HG02981 (cell line): ENCODE results near the gene RHBDL1.
"Not testable (repeated sequence)": the region's sequence is repeated elsewhere in the genome, so short reads cannot be mapped to it uniquely, and the experiment has no call there.

Experiments used
- ATAC-seq: cut with Tn5 transposase; IDR thresholded peaks from one replicate; pipeline ENCODE4 v1.9.1; 2021; ENCODE audit warnings: mild to moderate bottlenecking, moderate library complexity; ENCODE audit not compliant: unreplicated experiment

The RHBDL1 gene

DNA sequence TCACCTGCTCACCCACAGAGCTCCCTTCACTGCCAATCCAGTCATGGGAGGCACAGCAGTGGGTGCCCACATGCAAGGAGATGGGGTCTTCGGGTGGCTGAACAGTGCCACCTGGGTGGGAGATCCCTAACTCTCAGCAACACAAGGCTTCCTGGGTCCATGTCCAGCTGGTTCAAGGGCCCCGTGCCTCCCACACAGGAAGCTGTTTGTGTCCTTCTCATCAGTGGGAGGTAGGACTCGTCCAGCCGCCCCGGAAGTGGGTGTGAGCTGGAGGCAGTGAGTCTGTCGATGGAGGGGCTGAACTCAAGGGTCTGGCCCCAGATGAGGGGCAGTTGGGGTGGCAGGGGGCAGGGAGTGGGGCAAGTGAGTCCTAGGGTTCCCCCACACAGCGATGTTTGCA, 28.6 kb downstream of the RHBDL1 start:
- ATAC-seq = no peak

DNA sequence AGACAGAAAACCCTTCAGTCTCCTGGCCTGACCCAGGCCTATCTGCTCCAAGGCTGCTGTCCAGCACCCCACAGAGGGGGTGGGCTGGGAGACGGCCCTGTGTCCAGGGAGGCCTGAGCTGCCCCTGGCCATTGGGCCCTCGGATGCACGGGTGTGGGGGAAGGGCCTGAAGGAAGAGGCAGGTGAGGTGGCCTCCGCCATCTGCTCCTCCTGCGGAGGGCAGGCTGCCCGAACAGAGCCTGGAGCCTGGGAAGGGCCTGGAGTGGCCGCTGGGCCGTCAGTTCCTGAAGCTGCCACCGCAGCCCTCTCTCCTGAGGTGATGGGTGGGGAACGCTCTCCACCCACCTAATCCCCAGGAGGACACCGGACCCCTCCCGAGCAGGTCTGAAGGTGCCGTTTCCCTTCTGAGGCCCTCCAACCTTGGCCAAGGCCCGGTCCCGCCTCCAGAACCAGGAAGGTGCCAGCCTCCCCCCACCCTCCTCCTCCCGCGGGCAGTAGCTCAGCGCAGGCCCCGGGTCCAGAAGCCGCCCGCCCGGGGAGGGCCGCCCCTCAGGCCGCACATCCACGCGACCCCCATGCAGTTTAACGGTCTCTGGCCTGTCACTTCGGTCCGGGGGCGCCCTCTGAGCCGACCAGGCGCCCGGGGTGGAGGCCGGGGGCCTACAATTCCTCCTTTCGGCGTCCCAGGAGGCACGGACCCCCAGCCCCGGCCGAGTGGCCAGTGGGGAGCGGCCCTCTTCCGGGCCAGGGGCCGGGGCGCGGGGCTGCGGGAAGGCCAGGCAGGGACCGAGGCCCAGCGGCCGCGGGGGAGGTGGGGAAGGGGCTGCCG, 29.3 kb downstream of the RHBDL1 start:
- ATAC-seq = no peak

DNA sequence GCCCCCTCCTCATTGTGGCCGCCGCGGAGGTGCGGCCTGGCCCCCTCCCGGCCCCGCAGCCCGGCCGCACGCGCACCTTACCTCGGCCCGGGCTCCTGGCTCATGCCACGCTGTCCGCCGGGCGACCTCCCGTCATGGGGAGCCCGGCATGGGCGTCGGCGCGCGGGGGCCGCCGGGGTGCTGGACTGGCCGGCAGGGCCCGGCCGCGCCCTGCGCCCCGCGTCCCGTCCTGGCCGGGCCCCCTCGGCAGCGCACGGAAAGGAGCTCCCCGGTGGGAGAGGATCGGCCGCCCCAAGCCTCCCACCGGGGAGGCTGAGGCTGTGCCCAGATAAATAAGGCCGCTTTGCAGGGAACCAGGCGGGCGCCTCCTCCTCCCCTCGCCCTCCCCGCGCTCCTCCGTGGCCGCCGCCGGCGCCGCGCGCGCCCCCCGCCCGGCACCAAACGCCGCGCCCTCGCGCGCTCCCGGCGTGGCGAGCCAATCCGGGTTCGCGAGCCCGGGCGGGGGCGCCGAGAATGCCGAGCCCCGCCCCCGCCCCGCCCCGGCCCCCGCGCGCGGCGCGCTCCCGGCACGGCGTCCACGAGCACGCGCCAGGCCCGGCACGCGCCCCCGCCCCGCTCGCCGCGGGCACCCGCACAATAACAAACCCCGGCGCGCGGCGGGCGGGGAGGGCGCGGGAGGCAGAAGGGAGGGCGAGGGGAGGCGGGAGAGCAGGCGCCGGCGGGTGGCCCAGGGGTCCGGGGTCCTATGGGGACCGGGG, 30.1 kb downstream of the RHBDL1 start, which contains the start of gene FBXL16:
FBXL16 (minus strand) TSS at position 371 of the 758 bp plus-strand sequence. CDS start 8,396 bp downstream, outside the sequence.
- ATAC-seq = no peak

DNA sequence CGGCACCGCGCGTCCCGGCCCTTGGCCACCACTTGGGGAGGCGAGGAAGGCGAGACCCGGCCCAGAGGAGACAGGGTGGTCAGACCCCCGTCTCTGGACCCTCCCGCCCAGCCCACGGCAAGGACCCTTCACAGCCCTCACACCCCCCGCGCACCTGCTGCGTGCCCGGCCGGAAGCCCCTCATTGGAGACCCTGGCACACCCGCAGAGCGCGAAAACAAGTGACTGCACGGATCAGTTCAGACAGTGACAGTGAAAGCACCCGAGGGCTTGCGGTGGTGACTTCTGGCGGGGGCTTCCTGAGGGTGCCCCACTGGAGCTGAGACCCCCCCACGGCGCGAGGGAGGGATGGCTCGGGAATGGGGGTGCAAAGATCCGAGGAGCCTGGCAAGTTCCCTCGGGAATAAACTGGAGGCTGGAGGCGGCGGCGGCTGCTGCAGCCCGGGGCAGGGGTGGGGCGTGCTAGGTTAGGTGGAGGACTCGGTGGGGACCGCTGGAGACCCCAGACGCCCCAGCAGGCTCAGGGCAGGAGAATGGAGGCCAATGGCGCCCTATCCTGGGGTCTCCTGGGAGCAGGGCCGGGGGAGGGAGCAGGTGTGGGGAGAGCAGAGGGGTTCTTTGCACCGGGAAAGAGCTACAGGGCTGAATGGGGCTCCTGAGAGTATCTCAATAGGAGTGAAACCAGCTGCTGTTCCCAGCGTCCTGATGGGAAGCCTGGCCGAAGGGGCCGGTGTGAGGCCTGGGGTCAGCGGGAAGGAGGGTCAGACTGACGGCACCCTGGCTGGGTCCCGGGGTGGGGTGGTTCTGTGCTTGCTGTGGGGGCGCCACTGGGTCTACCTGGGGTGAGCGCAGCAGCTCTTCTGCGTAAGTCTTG, 31.0 kb downstream of the RHBDL1 start:
- no peak for ATAC-seq

DNA sequence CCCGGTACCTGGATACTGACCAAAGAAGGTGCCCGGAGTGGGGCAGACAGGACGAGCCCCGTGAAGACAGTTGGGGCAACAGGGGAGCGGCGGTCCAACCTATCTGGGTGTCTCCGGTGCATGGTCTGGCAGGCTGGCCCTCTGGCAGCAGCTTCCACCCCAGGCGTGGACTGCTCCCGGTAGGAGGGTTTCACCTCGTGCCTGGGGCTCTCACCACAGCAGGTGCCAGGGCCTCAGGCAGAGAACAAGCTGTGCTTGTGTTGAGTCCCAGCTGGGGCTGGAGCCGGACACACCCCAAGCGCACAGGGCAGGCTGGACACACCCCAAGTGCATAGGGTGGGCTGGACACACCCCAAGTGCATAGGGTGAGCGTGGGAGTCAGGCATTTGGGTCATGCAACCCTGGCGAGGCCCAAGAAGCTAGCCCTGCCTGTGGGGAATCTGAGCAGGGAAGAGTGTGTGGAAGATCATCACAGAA, 31.6 kb downstream of the RHBDL1 start:
- no peak for ATAC-seq

DNA sequence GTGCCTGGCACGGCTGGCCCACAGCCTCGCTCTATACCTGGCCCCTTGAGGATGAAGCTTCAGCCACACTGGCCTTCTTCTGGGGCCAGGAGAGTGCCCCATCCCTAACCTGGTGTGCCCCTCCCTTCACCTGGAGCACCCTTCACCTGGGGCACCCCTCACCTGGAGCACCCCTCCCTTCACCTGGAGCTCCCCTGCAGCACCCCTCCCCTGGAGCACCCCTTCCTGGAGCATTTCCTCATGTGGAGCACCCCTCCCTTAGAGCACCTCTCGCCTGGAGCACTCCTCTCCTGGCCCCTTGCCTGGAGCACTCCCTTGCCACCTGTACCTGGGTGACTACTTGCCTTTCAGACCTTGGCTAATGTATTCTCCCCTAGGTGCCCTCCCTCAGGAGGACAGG, 32.5 kb downstream of the RHBDL1 start:
- ATAC-seq = no peak

DNA sequence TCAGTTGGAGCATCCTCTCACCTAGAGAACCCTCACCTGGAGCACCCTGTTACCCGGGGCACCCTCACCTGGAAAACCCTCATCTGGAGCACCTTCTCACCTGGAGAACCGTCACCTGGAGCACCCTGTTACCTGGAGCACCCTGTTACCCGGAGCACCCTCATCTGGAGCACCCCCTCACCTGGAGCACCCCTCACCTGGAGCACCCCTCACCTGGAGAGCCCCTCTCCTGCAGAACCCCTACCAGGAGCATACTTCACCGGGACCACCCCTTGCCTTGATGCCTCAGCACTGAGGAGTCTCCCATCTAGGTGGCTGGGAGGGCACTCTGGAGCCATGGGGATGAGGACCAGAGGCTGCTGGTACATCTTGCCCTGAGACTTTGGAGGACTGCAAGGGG, 33.5 kb downstream of the RHBDL1 start:
- no peak for ATAC-seq

DNA sequence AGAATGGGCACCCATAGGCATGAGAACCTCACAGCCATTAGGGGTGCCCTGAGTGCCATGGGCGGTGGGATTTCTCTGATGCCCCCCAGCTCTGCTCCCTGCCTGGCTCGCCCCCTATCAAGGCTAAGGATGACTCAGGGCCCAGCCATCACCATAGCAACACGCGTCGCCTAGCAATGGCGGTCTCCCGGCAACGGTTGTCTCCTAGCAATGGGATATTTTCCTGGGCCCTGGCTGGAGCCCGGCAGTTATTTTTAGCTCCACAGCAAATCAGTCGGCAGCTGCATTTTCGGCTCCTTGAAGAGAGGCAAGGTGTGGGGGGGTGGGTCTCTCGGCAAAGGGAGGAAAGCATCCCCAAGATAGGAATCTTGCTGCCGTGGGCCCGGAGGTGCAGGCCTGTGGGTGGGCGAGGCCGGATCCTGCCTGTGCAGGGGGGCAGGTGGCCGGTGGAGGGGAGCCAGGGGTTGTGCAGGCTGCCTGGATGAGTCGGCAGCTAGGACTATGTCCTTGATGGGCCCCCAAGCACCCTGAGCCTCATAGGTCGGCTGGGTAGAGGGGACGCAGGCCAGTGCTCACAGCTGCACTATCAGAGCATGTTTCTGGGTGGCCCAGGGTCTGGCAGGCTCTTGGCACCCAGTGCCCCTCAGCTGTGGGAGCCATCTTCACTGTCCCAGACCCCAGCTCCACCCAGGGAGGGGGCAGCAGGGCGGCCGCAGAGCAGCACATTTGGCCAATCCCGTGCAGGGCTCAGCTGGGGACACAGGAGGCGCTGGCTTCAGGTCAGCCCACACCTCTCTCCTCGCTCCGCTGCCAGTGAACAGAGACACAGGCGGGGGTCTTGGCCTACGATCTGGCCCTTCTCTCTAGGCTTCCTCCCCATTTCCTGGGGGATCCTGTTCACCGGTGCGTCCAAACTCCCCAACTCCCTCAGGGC, 34.4 kb downstream of the RHBDL1 start:
- ATAC-seq = no peak

DNA sequence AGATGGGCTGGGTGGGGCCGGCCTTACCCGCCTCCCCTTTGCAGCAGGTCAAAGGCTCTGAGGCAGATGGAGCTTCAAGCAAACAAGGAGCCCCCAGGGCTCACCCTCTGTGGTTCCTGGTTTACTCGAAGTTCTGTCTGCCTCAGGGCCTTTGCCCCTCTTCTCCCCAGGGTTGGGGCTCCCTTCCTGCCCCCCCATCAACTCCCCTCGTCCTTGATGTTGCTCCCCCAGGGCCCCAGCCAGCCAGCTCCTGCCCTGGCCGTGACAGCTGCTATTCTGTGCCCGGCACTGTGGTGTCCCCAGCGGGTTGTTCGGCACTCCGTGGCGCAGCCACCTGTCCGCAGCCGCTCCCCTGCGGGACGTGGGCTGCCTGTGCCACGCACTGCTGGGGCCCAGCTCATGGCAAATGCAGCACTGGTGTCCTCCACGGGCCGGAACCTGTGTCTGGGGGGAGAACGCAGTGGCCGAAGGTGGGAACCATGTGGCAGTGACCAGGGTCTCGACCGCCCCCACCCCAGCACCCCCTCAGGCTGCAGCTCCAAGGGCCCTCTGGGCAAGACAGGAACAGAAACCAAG, 35.1 kb downstream of the RHBDL1 start:
- no peak for ATAC-seq

DNA sequence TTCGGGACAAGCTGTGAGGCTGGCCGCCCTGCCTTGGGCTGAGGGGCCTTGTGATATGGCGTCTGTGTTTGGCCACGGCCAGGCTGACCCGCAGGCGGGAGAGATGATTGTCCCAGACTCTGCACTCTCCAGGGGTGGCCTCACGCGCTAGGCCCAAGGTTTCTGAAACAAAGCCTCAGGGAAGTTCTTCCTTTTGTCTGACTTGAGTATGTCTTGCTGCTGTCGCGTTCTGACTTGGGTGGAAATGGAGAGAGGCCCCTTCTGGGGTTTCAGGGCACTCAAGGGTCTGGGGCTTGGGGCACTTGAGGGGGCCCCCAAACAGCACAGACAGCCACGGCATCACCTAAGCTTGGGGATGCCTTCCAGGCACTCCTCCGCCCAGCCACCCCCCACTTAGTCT, 35.6 kb downstream of the RHBDL1 start:
- ATAC-seq = no peak

DNA sequence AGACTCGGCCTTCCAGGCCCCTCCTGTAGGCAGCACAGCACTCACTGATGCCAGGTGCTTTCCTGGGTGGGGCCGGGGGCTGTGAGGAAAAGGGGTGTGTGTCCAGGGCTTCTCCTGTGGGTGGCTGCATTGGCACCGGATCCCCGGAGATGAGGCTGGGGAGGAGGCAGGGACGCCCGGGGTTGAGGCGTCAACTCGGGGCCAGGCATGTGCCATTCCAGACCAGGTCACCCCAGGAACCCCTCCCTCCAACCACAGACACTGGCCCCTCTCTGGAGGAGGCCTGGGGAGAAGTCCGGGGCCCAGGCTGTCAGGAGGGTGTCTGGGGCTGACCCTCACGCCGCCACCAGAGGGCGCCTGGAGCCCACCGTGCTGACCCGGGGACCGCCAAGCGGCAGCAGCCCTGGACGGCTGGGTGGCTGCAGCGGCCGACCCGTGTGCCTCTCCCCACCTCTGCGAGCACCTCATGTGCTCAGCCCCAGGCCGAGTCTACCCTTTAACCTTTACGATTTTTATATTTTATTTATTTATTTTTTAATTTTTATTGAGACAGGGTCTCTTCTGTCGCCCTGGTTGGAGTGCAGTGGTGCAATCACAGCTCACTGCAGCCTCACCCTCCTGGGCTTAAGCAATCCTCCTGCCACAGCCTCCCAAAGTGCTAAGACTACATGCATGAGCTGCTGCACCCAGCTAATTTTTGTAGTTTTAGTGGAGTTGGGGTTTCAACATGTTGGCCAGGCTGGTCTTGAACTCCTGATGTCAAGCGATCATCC, 36.3 kb downstream of the RHBDL1 start:
- no peak for ATAC-seq

DNA sequence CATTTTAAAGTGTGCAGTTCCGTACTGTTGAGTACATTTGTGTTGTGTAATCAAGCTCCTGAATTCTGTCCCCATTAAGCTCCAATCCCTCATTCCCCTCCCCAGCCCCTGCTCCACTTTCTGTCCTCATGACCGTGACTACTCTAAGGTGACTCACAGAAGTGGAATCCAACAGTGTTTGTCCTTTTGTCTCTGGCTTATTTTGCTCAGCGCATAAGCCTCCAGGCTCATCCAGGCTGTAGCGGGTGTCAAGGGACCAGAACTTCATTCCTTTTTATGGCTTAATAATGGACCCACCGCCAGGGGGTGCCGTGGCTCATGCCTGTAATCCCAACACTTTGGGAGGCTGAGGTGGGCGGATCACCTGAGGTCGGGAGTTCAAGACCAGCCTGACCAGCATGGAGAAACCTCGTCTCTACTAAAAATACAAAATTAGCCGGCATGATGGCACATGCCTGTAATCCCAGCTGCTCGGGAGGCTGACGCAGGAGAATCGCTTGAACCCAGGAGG, 37.3 kb downstream of the RHBDL1 start:
- ATAC-seq = not testable (repeated sequence)

DNA sequence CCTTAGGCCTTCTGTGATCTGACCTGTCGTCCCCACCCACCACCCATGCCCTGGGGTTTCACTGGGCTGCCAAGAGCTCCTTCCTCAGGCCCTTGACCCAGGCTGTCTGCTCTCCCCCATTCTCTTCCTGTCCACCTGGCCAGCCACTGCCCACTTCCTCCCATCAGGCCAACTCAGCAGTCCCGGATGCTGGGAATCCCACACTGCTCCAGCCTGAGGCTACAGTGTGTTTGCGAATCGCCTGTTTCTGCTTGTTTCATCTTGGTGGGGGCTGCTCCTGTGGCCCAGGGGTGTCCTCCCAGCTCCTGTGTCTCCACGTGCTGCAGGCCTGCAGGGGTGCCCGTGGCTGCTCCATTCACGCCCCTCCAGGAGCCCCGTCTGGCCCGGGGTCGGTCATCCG, 38.6 kb downstream of the RHBDL1 start:
- ATAC-seq = no peak

DNA sequence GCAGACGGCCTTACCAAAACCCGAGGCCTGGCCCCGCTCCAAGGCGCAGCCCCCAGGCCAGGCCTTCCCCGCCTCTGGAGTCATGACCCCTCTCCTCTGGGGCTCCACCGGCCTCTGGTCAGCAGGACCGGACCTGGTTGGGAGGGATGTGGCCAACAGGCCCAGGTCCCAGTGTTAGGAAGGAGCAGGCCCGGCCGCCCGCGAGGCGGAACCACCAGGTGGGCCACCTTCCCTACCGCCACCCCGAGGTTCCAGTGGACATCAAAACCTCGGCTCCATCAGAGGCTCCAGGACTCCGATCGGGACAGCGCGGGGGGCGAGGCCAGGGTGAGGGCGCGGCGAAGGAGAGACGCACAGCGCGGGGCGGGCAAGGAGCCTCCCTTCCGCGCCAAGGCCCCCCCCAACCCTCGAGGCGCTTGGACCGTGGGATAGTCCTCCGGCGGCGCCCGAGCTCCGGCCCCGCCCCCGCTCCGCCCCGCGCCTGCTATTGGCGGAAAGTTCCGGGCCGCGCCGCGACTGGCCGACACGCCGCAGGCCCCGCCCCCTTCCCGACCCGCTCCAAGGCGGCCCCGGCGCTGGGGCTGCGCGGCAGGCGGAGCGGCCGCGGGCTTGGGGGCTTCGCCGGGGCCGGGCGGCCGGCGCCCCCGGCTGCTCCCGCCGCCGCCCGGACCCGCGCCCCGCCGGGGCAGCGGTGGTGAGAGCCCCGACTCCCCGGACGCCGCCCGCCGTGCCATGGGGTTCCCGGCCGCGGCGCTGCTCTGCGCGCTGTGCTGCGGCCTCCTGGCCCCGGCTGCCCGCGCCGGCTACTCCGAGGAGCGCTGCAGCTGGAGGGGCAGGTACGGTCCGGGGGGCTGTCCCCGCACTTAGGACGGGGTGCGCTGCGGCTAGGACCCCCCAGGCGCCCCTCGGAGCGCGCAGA, 39.3 kb downstream of the RHBDL1 start, which contains the start of gene METRN:
METRN (plus strand) TSS at position 561 of the 919 bp plus-strand sequence; CDS start at position 733, 172 bp downstream.
- peak; percentile 69 for ATAC-seq

DNA sequence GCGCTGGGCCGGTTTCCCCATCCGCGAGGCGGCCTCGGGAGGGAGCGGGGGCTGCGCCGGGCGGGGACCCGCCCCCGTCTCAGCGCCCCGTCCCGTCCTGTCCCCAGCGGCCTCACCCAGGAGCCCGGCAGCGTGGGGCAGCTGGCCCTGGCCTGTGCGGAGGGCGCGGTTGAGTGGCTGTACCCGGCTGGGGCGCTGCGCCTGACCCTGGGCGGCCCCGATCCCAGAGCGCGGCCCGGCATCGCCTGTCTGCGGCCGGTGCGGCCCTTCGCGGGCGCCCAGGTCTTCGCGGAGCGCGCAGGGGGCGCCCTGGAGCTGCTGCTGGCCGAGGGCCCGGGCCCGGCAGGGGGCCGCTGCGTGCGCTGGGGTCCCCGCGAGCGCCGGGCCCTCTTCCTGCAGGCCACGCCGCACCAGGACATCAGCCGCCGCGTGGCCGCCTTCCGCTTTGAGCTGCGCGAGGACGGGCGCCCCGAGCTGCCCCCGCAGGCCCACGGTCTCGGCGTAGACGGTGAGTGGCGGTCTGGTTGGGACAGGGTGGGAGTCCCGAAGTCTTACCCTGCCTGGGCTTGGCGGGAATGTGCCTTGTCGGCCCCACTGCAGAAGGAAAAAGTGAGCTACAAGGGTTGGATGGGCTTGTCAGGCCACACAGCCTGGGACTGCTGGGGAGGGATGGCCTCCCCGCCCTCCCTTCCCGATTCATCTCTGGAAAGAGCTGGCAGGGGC, 40.2 kb downstream of the RHBDL1 start:
- no peak for ATAC-seq

DNA sequence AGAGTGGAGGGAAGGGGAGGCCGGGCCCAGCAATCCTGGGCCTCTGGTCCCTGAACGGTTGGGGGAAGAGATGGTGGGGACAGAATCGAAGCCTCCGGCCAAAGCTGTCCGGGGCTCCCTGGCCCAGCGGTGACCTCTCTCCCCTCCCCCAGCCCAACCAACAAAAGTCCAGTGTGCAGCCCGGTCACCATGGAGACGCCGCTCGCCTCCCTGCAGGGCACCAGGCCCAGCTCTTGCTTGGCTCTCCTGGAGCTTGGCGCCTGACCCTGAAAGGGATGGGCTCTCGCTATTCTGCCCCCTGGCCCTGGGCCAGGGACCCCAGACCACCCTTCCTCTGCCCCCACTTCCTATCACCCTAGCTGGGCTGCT, 40.7 kb downstream of the RHBDL1 start:
- ATAC-seq = no peak
